Hypothalamus (tissue), 51 donors: Measurements from ENCODE around the gene RAB3C.
A peak's percentile ranks its signal among the peaks of the same experiment; 100 is the strongest.
"Not testable (repeated sequence)": the region's sequence is repeated elsewhere in the genome, so short reads cannot be mapped to it uniquely, and the experiment has no call there.

Source experiments
- DNase-seq, 51 donors: peaks; one replicate each; lab custom pipeline; 2025; lab: John Stamatoyannopoulos, UW

The RAB3C gene

DNA sequence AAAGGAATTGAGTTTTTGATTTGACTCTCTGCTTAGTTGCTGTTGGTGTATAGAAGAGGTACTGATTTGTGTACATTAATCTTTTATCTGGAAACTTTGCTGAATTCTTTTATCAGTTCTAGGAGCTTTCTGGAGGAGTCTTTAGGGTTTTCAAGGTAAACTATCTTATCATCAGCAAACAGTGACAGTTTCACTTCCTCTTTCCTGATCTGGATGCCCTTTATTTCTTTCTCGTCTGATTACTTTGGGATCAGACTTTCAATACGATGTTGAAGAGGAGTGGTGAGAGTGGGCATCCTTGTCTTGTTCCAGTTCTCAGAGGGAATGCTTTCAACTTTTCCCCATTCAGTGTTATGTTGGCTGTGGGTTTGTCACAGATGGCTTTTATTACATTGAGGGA, 17.7 kb downstream of the RAB3C start:
- not testable (repeated sequence) for DNase-seq

DNA sequence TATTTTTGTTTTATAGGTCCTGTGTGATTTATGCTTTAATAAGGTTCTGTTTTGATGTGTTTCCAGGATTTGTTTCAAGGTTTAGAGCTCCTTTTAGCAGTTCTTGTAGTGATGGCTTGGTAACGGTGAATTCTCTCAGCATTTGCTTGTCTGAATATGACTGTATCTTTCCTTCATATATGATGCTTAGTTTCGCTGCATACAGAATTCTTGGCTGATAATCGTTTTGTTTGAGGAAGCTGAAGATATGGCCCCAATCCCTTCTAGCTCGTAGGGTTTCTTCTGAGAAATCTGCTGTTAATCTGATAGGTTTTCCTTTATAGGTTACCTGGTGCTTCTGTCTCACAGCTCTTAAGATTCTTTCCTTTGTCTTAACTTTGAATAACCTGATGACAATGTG, 20.0 kb downstream of the RAB3C start:
- not testable (repeated sequence) for DNase-seq

DNA sequence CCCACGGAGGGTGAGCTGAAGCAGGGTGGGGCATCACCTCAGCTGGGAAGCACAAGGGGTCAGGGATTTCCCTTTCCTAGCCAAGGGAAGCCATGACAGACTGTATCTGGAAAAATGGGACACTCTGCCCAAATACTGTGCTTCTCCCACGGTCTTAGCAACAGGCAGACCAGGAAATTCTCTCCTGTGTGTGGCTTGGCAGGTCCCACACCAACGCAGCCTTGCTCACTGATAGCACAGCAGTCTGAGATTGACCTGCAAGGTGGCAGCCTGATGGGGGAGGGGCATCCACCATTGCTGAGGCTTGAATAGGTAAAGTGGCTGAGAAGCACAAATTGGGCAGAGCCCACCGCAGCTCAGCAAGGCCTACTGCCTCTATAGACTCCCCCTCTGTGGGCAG, 23.2 kb downstream of the RAB3C start:
- no peak for DNase-seq

- DNase-seq, result no peak
These were observed 33.1 kb downstream of the RAB3C start for GRCh38 chr5:58615972-58616371.

DNA sequence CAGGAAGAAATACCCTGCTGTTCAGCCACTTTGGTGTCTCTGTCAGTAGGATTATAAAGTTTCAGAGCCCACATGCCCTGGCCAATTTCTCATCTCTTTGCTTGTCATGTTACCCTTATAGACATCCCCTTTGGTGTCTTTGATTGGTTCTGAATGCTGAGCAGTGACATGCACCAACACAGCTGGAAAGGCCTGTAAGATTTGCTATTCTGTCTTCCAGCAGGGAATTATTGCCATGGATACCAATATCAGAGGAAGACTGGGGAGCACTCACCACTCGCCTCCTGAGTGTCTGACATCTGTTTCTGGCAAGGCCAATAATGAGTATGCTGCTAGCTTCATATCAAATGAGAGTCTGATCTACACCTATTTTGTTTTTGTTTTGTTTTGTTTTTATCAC, 34.4 kb downstream of the RAB3C start:
- DNase-seq, result no peak

GRCh38 chr5:58620336-58620735, 37.5 kb downstream of the RAB3C start:
- DNase-seq, result no peak

DNA sequence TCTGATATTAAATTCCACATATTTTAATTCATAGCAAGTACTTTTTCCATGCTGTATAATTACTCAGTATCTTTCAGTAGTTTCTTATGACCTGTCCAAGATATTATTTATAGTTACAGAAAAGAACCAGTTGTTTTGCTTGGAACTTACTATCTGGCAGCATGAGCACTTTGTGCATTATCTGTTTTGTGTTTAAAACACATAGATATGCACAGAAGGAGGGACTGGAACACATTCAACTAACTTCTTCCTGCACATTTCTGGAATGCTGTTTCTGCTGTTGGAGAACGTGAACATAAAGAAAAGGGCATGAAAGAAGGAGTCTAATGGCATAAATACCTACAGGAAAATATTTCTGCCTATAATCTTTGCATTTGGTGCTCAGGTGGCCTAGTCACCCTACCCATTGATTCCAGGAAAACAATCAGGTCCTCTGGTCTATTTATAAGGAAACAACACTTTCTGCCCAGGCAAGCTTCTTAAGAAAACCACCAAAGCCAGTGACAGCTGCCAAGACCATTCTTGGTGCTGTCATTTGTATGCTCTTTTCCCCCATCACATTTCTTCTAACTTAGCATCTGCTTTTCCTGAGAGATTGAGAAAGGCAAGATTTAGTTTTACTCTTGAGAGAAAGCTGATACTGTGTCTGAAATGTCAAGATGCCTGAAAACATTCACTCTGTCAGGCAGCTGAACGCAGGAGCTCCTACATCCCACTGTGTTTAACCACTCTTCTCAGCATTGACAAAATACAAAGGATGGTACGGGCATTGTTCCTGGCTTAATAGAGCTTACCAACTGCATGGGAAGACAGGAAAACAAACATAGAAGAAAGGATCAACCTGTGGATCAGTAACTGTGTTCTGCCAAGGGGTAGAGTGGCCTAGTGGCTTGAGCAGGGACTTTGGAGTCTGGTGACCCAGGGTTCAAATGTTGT, 40.3 kb downstream of the RAB3C start:
- DNase-seq, result no peak

GRCh38 chr5:58628626-58629025, 45.8 kb downstream of the RAB3C start:
- DNase-seq, result no peak

- DNase-seq, result no peak
These were observed 46.6 kb downstream of the RAB3C start for GRCh38 chr5:58629271-58630159.

GRCh38 chr5:58631895-58632294, 49.0 kb downstream of the RAB3C start:
- no peak for DNase-seq

GRCh38 chr5:58635416-58635815, 52.5 kb downstream of the RAB3C start:
- no peak for DNase-seq

GRCh38 chr5:58640011-58640410, 57.1 kb downstream of the RAB3C start:
- no peak for DNase-seq

GRCh38 chr5:58641533-58641932, 58.7 kb downstream of the RAB3C start:
- no peak for DNase-seq

DNA sequence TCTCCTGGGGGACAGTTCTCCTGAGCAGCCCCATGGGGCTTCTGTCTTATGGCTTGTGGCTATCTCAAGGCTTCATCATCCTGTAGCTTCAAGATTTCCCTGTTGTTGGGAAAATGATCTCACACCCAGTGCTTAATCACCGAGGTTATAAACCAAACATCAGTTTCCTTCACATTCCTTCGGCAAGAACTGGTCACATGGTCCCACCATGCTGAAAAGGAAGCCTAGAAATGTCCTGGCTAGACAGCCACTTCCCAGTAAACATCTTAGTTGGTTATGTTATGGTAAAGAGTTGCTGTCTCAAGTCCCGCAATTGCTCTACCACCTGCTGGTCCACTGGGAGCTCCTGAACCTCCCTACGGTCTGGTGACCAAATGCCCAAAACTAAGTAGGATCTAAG, 66.0 kb downstream of the RAB3C start:
- DNase-seq, result no peak

GRCh38 chr5:58649716-58650115, 66.8 kb downstream of the RAB3C start:
- no peak for DNase-seq

- DNase-seq, result no peak
These were observed 70.6 kb downstream of the RAB3C start for GRCh38 chr5:58653521-58653920.

DNA sequence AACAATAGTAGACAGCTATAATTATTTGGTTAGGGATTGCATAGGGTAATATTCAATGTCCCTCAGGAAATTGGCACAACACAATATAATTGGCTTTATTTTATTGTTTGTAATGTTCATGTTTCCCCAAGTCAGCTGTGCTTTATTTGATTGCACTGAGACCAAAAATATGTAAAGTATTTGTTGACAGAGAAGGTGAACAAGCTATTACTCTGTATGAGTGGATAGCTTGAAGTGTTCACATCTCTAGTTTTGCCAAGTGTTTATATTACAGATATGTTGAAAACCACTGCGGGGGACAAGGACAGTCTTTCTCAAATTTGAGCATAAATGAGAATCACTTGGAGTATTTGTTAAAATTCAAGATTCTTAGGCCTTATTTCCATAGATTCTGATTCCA, 83.3 kb downstream of the RAB3C start:
- DNase-seq, result no peak

- DNase-seq, result peak in 1 of 51 donors; percentile 6
These were observed 84.0 kb downstream of the RAB3C start for GRCh38 chr5:58666598-58667581.

- no peak for DNase-seq
These were observed 87.7 kb downstream of the RAB3C start for GRCh38 chr5:58670582-58670981.

DNA sequence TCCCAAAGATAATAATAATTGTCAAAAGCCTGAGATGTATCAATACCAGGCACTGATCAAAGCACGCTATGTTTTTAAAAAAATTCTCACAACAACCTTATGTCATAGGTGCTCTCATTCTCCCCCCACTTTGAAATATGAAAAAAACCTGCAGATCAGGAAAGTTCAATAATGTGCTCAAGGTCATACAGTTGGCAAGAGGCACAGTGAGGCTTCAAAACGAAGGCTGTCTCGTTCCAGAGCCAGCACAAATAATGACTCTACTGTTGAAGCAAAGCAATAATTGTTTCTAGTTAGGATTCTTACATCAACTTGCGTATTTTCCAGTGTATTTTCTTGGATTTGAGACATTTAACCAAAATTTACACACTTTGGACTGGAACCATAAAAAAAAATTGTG, 88.3 kb downstream of the RAB3C start:
- no peak for DNase-seq
